NCI-H1436 (cell line): Measurements from ENCODE around the gene LDB3.

Experiments
- DNase-seq: peaks from one replicate; lab custom pipeline; 2025; lab: John Stamatoyannopoulos, UW

The LDB3 gene

GRCh38 chr10:86763404-86763803, 95.1 kb downstream of the LDB3 start:
- DNase-seq = no peak

- no peak for DNase-seq
These were observed 97.2 kb downstream of the LDB3 start for GRCh38 chr10:86765548-86765947.

DNA sequence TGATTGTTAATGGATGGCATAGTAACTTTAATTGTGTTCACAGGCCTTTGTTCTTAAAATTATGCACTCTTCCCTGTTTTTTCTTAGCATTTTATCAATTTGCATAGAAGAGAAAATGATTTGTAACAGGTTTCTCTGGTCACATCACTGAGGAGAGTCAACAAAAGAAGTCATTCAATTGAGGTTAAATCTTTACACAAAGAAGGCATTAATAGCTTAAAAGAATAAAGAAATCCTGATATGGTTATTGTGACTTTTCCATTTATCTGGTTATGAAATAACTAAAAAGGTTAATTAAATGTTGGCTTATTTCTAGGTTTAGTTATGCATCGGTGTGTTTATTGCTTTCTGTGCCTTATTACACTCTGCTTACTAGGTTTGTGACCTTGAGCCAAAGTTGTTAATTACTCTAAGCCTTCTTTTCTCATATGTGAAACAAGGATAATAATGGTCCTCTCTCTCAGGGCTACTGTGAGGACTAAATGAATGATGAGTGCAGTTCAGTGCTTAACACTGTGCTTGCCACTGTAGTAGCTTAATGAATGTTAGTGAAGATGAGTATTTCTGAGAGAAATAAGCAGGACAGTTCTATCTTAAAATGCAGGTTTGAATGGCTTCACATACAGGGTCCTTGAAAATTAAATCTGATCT, 100.2 kb downstream of the LDB3 start:
- DNase-seq = no peak

DNA sequence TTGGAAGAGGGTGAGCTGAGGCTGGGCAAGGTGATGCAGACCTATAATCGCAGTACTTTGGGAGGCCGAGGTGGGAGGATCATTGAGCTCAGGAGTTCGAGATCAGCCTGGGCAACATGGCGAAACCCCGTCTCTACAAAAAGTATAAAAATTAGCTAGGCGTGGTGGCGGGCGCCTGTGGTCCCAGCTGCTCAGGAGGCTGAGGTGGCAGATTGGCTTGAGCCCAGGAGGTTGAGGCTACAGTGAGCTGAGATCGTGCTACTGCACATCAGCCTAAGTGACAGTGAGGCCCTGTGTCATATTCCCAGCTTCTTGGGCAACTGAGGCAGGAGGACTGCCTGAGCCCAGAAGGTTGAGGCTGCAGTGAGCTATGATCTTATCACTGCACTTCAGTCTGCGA, 101.7 kb downstream of the LDB3 start:
- no peak for DNase-seq

DNA sequence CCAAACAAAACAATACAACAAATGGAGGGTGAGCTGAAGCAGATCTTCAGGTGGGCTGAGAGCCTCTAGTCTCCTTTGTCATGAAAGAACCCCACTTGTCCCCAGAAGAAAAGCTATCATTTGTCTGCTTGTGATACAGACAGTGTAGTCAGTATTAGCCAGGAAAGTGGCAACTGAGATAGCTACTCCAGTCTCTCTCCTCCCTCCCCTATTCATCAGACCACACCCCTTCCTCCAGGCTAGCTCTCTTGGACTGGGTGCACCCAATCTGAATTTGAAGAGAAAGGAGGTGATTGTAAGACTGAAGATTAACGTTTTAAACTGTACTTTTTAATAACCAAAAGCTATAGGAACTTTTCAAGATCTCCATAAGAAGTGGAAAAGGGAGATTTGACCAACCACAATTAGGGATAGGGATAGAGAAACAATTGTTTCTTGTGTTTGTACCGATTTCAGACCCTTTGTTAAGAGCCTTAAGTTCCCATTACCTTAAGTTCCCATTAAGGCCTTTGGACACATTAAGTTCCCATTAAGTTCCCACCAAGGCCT, 102.2 kb downstream of the LDB3 start:
- no peak for DNase-seq

DNA sequence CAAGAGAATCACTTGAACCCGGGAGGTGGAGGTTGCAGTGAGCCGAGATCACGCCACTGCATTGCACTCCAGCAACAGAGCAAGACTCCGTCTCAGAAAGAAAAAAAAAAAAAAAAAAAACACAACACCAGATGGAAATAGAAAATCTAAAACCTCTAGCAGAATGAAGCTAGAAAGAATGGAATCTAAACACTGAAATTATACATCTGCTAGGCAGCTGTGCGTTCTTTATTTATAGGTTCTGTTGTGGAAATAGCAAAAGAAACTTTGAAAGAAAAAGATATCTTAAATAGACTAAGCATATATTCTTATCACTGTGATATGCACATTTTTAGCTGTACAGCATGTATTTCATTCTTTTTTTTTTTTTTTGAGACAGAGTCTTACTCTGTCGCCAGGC, 105.2 kb downstream of the LDB3 start:
- no peak for DNase-seq

- DNase-seq = no peak
These were observed 107.0 kb downstream of the LDB3 start for GRCh38 chr10:86775056-86775869.

GRCh38 chr10:86775870-86776180, 107.5 kb downstream of the LDB3 start:
- DNase-seq = no peak

DNA sequence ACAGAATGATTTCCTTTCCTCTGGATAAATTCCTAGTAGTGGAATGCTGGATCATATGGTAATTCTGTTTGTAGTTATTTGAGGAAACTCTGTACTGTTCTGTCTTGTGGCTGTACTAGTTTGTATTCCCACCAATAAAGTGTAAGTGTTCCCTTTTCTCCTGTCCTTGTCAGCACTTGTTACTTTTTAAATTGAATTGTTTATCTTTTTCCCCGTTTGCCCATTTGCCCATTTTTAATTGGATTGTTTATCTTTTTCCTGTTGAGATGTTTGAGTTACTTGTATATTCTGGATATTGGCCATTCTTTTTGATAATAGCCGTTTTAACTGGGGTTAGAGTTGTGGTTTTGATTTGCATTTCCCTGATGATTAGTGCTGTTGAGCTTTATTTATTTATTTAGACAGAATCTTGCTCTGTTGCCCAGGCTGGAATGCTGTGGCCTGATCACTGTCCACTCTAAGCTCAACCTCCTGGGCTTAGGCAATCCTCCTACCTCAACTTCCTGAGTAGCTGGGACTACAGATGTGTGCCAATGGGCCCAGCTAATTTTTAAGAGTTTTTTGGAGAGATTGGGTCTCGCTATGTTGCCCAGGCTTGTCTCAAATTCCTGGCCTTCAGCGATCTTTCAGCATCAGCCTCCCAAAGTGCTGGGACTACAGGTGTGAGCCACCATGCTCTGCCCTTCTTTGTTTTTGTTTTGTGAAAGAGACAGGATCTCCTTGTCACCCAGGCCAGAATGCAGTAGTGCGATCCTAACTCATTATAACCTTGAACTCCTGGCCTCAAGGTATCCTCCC, 111.1 kb downstream of the LDB3 start:
- DNase-seq = no peak

DNA sequence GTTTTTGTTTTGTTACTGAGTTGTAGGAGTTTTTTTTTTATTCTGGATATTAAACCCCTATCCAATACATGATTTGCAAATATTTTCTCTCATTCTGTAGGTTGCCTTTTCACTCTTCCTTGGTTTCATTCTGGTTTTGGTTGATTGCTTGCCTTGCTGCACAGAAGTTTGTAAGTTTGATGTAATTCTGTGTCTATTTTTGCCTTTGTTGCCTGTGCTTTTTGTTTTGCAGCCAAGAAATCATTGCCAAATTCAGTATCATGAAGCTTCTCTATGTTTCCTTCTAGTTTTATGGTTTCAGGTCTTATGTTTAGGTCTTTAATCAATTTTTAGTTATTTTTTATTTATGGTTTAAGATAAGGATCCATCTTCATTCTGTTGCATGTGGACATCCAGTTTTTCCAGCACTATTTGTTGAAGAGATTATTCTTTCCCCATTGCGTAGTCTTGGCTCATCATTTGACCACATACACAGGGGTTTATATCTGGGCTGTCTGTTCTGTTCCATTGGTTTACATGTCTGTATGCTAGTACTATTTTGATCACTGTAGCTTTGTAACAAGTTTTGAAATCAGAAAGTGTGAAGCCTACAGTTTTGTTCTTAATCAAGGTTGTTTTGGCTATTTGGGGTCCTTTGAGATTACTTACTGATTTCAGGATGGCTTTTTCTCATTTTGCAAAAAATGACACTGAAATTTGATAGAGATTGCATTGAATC, 114.5 kb downstream of the LDB3 start:
- DNase-seq = no peak

- DNase-seq = no peak
These were observed 116.7 kb downstream of the LDB3 start for GRCh38 chr10:86785037-86785436.
